HUES64 (cell line): ENCODE measurements around the gene TIMP1.

Experiments used
- H3K27ac ChIP-seq: 2 replicates; pipeline ENCODE4 v1.7.0; 2013; ENCODE audit warnings: low read depth, low read length, inconsistent platforms
- H3K27me3 ChIP-seq: 2 replicates; pipeline ENCODE4 v1.6.1; 2013; ENCODE audit warnings: mild to moderate bottlenecking, low read length; ENCODE audit not compliant: insufficient read depth
- H3K36me3 ChIP-seq: 2 replicates; pipeline ENCODE4 v1.6.1; 2013; ENCODE audit warnings: mild to moderate bottlenecking, low read length; ENCODE audit not compliant: insufficient read depth
- H3K4me1 ChIP-seq: 2 replicates; pipeline ENCODE4 v1.6.1; 2013; ENCODE audit warnings: mild to moderate bottlenecking, low read length, moderate library complexity; ENCODE audit not compliant: insufficient read depth
- H3K4me3 ChIP-seq: 2 replicates; pipeline ENCODE4 v1.5.1; 2013; ENCODE audit warnings: mild to moderate bottlenecking, low read length, moderate library complexity
- H3K9ac ChIP-seq: 2 replicates; pipeline ENCODE4 v1.6.1; 2013; ENCODE audit warnings: mild to moderate bottlenecking, low read depth, low read length
- H3K9me3 ChIP-seq: 2 replicates; pipeline ENCODE4 v1.6.1; 2013; ENCODE audit warnings: low read depth, low read length; ENCODE audit not compliant: insufficient read depth
- WGBS: fragments of 150-250, 120-280 bp; methylation state at CpG from one replicate; pipeline ENCODE4 v1.1.7; 2013; ENCODE audit warnings: missing lambda C conversion rate; 5-methylcytosine and 5-hydroxymethylcytosine counted together

TIMP1 gene

DNA sequence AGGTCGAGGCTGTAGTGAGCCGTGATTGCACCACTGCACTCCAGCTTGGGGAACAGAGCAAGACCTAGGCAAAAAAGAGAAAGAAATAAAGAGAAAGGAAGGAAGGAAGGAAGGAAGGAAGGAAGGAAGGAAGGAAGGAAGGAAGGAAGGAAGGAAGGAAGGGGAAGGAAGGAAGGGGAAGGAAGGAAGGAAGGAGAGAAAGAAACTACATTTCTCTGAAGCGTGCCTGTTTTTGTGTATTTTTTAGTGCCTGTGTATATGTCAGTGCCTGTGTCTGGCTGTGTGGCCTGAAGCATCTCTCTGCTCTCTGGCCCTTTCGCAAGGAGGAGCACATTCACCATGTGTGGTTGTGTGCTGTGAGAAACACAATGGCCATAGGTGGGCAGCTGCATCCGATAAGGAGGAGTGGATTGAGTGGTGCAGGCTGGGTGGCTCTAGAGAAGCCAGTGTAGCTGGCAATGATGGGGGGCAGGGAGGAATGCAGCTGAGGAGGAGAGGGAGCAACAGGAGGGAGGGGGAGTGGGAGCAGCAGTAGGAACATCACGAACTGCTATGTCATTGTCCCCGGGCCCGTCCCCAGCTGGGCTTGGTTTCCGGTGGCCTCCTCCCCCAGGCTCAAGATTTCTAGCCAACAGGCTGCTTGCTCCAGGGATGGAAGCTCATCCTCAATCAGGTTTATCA lies 26.0 kb downstream of the TIMP1 start:
- Histone ChIP-seq H3K9me3 (no peaks in the 10 kb centered on the region), H3K4me1 (peaks cover 6% of the 10 kb centered on the region; the same call in 1 of the 2 replicates), H3K27me3 (no peaks in the 10 kb centered on the region), H3K4me3 (no peak overlapping the region), H3K27ac (peak overlapping the region; percentile 73; the same call in 1 of the 2 replicates), H3K9ac (0 out of 2 replicates have a peak overlapping the region, but pooled peaks have one; percentile 49), H3K36me3 (no peaks in the 10 kb centered on the region)
- WGBS, result 39% methylated on average over 9 of the region's 9 CpGs

DNA sequence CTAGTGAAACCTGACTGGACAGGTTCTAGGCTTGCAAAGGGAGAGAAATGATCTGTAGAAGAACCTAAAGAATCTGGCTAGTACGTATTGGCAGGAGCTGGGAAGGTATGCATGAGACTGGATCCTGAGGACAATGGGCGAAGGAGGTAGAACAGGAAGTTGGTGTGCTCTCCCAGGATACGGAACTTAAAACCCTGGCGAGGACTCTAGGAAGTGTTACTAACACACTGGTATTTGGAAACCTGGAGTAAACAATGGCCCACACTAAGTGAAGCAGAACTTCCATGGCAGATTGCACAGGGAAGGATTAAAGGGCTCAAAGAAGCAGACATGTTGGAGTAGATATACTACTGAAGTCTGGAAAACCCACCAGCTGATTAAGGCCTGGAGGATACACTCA lies 28.3 kb downstream of the TIMP1 start:
- H3K9me3 ChIP-seq, result no peaks in the 10 kb centered on the region
- H3K9ac ChIP-seq, result no peak overlapping the region
- no peaks in the 10 kb centered on the region for H3K36me3 ChIP-seq
- peaks cover 6% of the 10 kb centered on the region; the same call in 1 of the 2 replicates for H3K4me1 ChIP-seq
- H3K4me3 ChIP-seq, result no peak overlapping the region
- 90% methylated on average over 4 of the region's 4 CpGs for WGBS
- no peaks in the 10 kb centered on the region for H3K27me3 ChIP-seq
- H3K27ac ChIP-seq, result no peak overlapping the region

DNA sequence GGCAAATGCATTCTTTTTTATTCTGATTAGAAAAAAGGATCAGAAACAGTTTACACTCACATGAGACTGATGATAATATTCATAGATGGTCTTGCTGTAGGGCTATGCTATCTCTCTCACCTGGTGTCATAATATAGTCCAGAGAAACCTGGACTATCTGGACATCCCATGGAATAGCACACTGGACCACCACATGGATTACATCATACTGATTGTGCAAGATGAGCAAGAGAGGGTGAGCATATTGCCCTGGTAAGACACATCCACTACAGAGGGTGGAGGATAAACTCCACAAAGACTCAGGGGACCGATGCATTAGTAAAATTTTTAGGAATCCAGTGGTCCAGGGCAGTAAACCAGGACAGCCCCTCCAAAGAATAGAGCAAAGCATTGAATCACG lies 29.3 kb downstream of the TIMP1 start:
- Histone ChIP-seq H3K27me3 (no peaks in the 10 kb centered on the region), H3K27ac (no peak overlapping the region), H3K36me3 (no peaks in the 10 kb centered on the region), H3K9me3 (no peaks in the 10 kb centered on the region), H3K4me3 (no peak overlapping the region), H3K9ac (no peak overlapping the region), H3K4me1 (peaks cover 6% of the 10 kb centered on the region; the same call in 1 of the 2 replicates)
- 86% methylated on average over 1 of the region's 2 CpGs for WGBS

DNA sequence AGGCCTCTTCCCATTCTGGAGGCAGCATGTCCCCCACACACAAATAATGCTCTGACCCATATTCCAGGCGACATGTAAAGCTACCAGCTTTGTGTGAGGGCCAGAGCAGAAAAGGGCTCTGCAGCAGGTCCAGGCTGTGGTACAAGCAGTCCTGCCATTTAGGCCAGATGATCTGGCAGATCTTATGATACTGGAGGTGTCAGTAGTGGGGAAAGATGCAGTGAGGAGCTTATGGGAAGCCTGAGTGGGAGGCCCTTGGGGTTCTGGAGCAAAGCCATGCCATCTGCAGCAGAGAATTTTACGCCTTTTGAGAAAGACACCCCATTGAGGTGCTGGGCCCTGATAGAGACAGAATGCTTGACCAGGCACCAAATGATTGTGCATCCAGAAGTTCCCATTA lies 29.7 kb downstream of the TIMP1 start:
- no peak overlapping the region for H3K4me3 ChIP-seq
- H3K4me1 ChIP-seq, result peaks cover 6% of the 10 kb centered on the region; the same call in 1 of the 2 replicates
- 96% methylated on average over 2 of the region's 2 CpGs for WGBS
- H3K27me3 ChIP-seq, result no peaks in the 10 kb centered on the region
- H3K27ac ChIP-seq, result no peak overlapping the region
- no peaks in the 10 kb centered on the region for H3K36me3 ChIP-seq
- H3K9me3 ChIP-seq, result no peaks in the 10 kb centered on the region
- no peak overlapping the region for H3K9ac ChIP-seq

DNA sequence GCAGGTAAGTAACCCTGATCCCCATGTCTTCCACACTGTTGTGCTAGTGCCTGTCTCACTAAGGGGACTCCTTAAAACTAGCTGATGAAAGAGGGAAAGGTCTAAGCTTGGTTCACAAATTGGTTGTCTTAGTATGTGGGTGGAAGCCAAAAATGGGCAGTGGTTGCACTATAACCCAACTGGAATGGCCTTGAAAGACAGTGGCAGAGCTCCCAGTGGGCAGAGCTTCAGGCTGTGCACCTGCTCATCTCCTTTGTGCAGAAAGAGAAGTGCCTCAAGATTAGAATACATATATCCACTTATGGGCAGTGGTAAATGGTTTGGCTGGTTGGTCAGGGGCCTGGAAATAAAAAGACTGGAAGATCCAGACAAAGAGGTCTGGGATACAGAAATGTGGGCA lies 30.2 kb downstream of the TIMP1 start:
- H3K27ac ChIP-seq, result no peak overlapping the region
- H3K27me3 ChIP-seq, result no peaks in the 10 kb centered on the region
- H3K9me3 ChIP-seq, result no peaks in the 10 kb centered on the region
- no peak overlapping the region for H3K9ac ChIP-seq
- H3K36me3 ChIP-seq, result no peaks in the 10 kb centered on the region
- H3K4me3 ChIP-seq, result no peak overlapping the region
- H3K4me1 ChIP-seq, result peaks cover 6% of the 10 kb centered on the region; the same call in 1 of the 2 replicates

DNA sequence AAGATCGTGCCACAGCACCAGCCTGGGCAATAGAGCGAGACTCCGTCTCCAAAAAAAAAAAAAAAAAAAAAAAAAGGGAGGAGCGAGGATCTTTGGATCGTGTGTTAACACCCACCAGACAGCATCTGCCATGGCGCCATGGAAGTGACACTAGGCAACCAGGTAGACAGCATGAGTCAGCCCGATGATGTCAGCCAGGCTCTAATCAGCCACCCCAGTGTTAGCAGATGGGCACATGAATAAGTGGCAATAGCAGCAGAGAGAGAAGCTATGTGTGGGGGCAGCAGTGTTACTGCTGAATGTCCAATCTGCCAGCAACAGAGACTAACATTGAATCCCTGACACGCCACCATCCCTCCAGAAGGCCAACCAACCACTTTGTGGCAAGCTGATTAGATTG lies 30.8 kb downstream of the TIMP1 start:
- Histone ChIP-seq H3K27me3 (no peaks in the 10 kb centered on the region), H3K27ac (no peak overlapping the region), H3K36me3 (no peaks in the 10 kb centered on the region), H3K9ac (no peak overlapping the region), H3K4me1 (peaks cover 6% of the 10 kb centered on the region; the same call in 1 of the 2 replicates), H3K4me3 (no peak overlapping the region), H3K9me3 (no peaks in the 10 kb centered on the region)
- 91% methylated on average over 8 of the region's 8 CpGs for WGBS

DNA sequence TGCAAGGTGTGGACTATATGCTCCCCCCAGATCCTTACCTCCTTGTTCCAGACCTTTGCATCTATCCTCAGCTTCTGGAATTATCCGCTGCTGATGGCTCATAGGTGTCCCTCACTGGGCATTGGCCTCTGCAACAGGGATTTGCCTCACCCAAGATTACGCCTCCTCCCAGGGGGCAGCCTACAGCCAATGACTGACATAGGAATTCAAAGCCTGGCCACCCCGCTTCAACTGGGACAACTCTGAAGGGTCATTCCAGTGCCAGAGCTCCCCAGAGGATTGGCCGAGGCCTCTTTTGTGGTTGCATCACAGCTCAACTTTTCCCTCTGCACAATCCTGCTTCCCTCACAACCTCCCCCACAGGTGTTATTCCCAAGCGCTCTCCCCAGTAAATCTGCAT lies 32.4 kb downstream of the TIMP1 start:
- H3K4me3 ChIP-seq, result no peak overlapping the region
- no peaks in the 10 kb centered on the region for H3K27me3 ChIP-seq
- H3K9me3 ChIP-seq, result no peaks in the 10 kb centered on the region
- no peaks in the 10 kb centered on the region for H3K4me1 ChIP-seq
- WGBS, result 70% methylated on average over 5 of the region's 5 CpGs
- no peak overlapping the region for H3K27ac ChIP-seq
- no peaks in the 10 kb centered on the region for H3K36me3 ChIP-seq
- no peak overlapping the region for H3K9ac ChIP-seq

DNA sequence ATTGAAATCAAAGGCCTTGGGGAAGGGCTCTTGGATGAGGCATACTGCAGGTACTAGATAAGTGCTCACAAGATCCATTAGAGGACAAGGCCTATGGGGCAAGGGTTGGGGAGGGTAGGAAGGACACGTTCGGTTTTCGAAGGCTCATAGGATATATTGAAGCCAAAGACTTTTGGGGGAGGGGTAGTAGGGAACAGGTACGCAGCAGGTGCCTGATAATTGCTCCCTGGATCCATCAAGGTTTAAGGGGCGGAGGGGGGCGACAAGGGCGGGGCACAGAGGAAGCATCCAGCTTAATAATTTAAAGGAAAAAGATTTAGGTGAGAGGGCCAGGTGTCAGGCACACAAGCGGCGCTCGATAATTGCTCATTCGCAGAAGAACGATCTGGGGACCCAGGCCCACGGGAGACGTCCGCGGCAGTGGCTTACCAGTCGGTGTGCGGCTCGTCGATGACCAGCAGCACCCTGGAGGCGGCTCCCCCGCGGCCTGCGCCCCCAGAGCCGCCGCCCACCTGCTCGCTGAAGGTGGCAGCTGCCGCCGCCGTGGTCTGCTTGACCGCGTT lies 36.8 kb downstream of the TIMP1 start:
- H3K9me3 ChIP-seq, result no peaks in the 10 kb centered on the region
- H3K4me3 ChIP-seq, result peak overlapping the region; percentile 54
- H3K9ac ChIP-seq, result no peak overlapping the region
- H3K27me3 ChIP-seq, result peaks cover 6% of the 10 kb centered on the region
- no peaks in the 10 kb centered on the region; the same call in 1 of the 2 replicates for H3K4me1 ChIP-seq
- 35% methylated on average over 32 of the region's 32 CpGs for WGBS
- H3K27ac ChIP-seq, result no peak overlapping the region
- H3K36me3 ChIP-seq, result no peaks in the 10 kb centered on the region

DNA sequence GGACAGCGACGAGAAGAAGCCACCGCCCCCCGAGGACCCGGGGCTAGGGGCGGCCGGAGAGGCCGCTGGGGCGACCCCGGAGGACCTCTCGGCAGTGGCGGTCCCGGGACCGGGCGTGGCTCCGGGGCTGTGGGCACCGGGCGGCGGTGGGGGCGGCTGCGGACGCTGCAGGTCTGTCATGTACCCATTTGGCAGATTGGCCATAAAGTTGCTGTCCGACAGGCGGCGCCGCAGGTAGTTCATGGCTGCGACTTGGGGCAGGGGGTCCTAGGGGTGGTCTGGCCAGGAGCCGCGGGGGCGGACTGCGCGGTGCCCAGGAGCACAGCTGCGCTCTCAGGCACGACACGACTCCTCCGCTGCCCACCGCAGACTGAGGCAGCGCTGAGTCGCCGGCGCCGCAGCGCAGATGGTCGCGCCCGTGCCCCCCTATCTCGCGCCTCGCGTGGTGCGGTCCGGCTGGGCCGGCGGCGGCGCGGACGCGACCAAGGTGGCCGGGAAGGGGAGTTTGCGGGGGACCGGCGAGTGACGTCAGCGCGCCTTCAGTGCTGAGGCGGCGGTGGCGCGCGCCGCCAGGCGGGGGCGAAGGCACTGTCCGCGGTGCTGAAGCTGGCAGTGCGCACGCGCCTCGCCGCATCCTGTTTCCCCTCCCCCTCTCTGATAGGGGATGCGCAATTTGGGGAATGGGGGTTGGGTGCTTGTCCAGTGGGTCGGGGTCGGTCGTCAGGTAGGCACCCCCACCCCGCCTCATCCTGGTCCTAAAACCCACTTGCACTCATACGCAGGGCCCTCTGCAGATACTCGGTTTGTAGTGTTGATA lies 37.5 kb downstream of the TIMP1 start, which contains the start of gene SYN1:
Gene SYN1, minus strand, starts transcription at position 372 of the 817 bp plus-strand sequence. Its CDS starts 129 bp downstream, at position 243.
- H3K4me1 ChIP-seq, result no peaks in the 10 kb centered on the region; the same call in 1 of the 2 replicates
- H3K9me3 ChIP-seq, result no peaks in the 10 kb centered on the region
- no peak within 1 kb of the TSS for H3K27ac ChIP-seq
- H3K4me3 ChIP-seq, result peak within 1 kb of the TSS; percentile 54
- 1% methylated on average over 64 of the region's 88 CpGs for WGBS
- no peaks in the 10 kb centered on the region for H3K36me3 ChIP-seq
- peaks cover 6% of the 10 kb centered on the region for H3K27me3 ChIP-seq
- H3K9ac ChIP-seq, result no peak within 1 kb of the TSS

DNA sequence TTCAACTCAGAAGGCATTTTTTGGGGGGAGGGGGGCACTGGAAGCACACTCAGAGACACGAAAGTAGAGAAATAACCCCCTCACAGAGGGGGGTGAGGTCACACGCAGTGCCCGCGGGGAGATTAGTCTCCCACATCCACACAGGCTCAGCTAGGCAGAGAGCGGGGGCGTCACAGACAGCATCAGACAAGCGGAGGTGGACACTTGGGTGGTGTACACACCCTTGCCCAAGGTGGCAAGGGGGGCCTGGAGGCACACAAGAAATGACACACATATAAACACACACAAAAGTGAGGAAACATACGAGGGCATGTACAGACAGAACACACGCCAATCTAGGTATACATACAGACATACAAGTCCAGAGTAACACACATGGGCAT lies 38.1 kb downstream of the TIMP1 start:
- Histone ChIP-seq H3K4me3 (peak overlapping the region; percentile 54; the same call in 1 of the 2 replicates), H3K9me3 (no peaks in the 10 kb centered on the region), H3K9ac (no peak overlapping the region), H3K27ac (no peak overlapping the region), H3K4me1 (no peaks in the 10 kb centered on the region; the same call in 1 of the 2 replicates), H3K27me3 (peaks cover 6% of the 10 kb centered on the region), H3K36me3 (no peaks in the 10 kb centered on the region)
- WGBS, result 56% methylated on average over 9 of the region's 9 CpGs

DNA sequence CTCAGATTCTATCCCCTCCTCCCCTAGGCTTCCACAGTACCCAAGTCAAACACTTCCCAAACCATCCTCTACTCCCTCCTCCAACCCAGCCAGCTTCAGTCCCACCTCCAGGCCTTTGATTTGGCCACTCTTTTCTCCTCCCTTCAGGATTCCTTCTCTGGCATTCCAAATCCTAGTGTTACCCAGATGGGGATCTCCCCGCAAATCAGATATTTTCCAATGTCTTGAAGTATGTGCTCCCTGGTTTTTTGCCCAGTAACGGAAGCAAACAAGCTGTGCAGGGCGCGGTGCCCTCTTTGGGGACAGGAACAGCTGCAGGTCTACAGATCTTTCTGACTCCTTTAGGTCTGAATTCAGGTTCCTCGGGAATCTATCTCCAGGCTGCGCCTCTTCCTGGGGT lies 39.6 kb downstream of the TIMP1 start:
- Histone ChIP-seq H3K4me1 (no peaks in the 10 kb centered on the region; the same call in 1 of the 2 replicates), H3K27ac (no peak overlapping the region), H3K36me3 (no peaks in the 10 kb centered on the region), H3K9me3 (no peaks in the 10 kb centered on the region), H3K4me3 (no peak overlapping the region), H3K9ac (no peak overlapping the region), H3K27me3 (peaks cover 6% of the 10 kb centered on the region)
- WGBS, result 88% methylated on average over 6 of the region's 6 CpGs
